D721Med (cell line): Measurements from ENCODE around the gene LILRB5.
"Not testable (repeated sequence)": the region's sequence is repeated elsewhere in the genome, so short reads cannot be mapped to it uniquely, and the experiment has no call there.

Experiments used
- DNase-seq: peaks from one replicate; pipeline ENCODE4 v3.0.0; 2011; ENCODE audit warnings: low spot score; ENCODE audit not compliant: insufficient read length
- FAIRE-seq: peaks from 2 replicates; lab custom pipeline; 2011; peaks lifted over from hg19 to GRCh38; lab: Jason Lieb, UNC
- CTCF ChIP-seq: IDR thresholded peaks from 2 replicates; pipeline ENCODE4 v1.5.1; 2012; ENCODE audit warnings: mild to moderate bottlenecking, control low read depth; ENCODE audit not compliant: insufficient read depth; ENCODE audit errors: missing control alignments

Gene LILRB5

GRCh38 chr19:54279406-54279962 lies 22.4 kb upstream of the LILRB5 start:
- TF ChIP-seq CTCF: no peak
- DNase-seq (no peak), FAIRE-seq (no peak)

GRCh38 chr19:54278571-54279195 lies 21.6 kb upstream of the LILRB5 start:
- FAIRE-seq, DNase-seq: not testable (repeated sequence)

- FAIRE-seq, DNase-seq: not testable (repeated sequence)
These were observed 21.0 kb upstream of the LILRB5 start for GRCh38 chr19:54278056-54278455.

GRCh38 chr19:54277111-54277615 lies 20.1 kb upstream of the LILRB5 start:
- not testable (repeated sequence) for DNase-seq, FAIRE-seq

- no peak for TF ChIP-seq CTCF
- DNase-seq (no peak), FAIRE-seq (no peak)
These were observed 18.9 kb upstream of the LILRB5 start for GRCh38 chr19:54275951-54276350.

- DNase-seq, FAIRE-seq: not testable (repeated sequence)
These were observed 17.4 kb upstream of the LILRB5 start for GRCh38 chr19:54274516-54274915.

GRCh38 chr19:54273821-54274220 lies 16.7 kb upstream of the LILRB5 start:
- TF ChIP-seq CTCF: no peak
- DNase-seq (no peak), FAIRE-seq (no peak)

- FAIRE-seq: not testable (repeated sequence)
These were observed 15.1 kb upstream of the LILRB5 start for GRCh38 chr19:54272181-54272580.

GRCh38 chr19:54271587-54271986 lies 14.5 kb upstream of the LILRB5 start:
- DNase-seq, FAIRE-seq: not testable (repeated sequence)

More at GRCh38 chr19:54272181-54272580, 15.1 kb upstream of the LILRB5 start:
- DNase-seq: not testable (repeated sequence)

- FAIRE-seq (no peak), DNase-seq (no peak)
- no peak for TF ChIP-seq CTCF
These were observed 14.0 kb upstream of the LILRB5 start for GRCh38 chr19:54271106-54271505.
